HepG2 (cell line): ENCODE data around the gene INTS2. TPM values are rescaled to one million over a fixed set of nuclear protein-coding genes. Genes with fewer than 3 reads are reported as not detected.

Source experiments
- ATAC-seq: fragments of 200-7000 bp; cut with Tn5 transposase; 3 replicates; pipeline ENCODE4 v1.9.1; 2020; ENCODE audit warnings: mild to moderate bottlenecking, moderate library complexity
- BruUV-seq: library from RNA; stranded (reverse); fragments of 400-500 nt; replicated peaks from 2 replicates; lab custom pipeline; 2021; lab: Mats Ljungman, UMichigan
- CTCF ChIA-PET: fragments of 300-600 bp; formaldehyde crosslinking; extraction: SDS; loops from one replicate; lab custom pipeline; 2021; ENCODE audit warnings: low total read pairs, inconsistent platforms, low intra/inter-chr PET ratio; lab: Yijun Ruan, JAX
- POLR2A ChIA-PET: fragments of 350-600 bp; sonication (Branson Sonifier 250); formaldehyde crosslinking; loops from one replicate; lab custom pipeline; 2020; ENCODE audit warnings: antibody characterized with exemption, inconsistent platforms; lab: Yijun Ruan, JAX
- DNase-seq: peaks from one replicate; pipeline ENCODE4 v3.0.0-alpha.2; 2015; ENCODE audit warnings: low spot score
- FAIRE-seq: peaks from 3 replicates; lab custom pipeline; 2011; peaks lifted over from hg19 to GRCh38; lab: Jason Lieb, UNC
- H2AFZ ChIP-seq: one replicate; pipeline ENCODE4 v1.6.1; 2011; ENCODE audit warnings: low read length, inconsistent platforms
- H3K27ac ChIP-seq: fragments of 300-600 bp; 3 replicates; pipeline ENCODE4 v1.8.0; 2011; ENCODE audit warnings: mixed run types, mild to moderate bottlenecking, mixed read lengths, low read length, inconsistent platforms; ENCODE audit not compliant: insufficient read depth; ENCODE audit errors: extremely low read length
- H3K27me3 ChIP-seq, 2 experiments: fragments of 200-600 bp in 1 of 2; 2 replicates in 1 of 2; 3 replicates in 1 of 2; pipeline versions ENCODE4 v1.6.0 to v1.8.0; 2011; ENCODE audit warnings: low read length in 2 of 2, mild to moderate bottlenecking in 2 of 2, moderate library complexity in 2 of 2, inconsistent platforms in 1 of 2; ENCODE audit not compliant: insufficient read depth in 2 of 2, control insufficient read depth in 1 of 2
- H3K36me3 ChIP-seq, 2 experiments: fragments of 200-600 bp in 1 of 2; replicated peaks in 1 of 2; 2 replicates in 1 of 2; 3 replicates in 1 of 2; pipeline versions ENCODE4 v1.5.1 to v1.8.0; 2011; ENCODE audit warnings: low read length in 2 of 2, inconsistent platforms in 1 of 2; ENCODE audit not compliant: insufficient read depth in 2 of 2, control insufficient read depth in 1 of 2
- H3K4me1 ChIP-seq: 2 replicates; pipeline ENCODE4 v1.5.1; 2012; ENCODE audit warnings: low read length, inconsistent platforms; ENCODE audit not compliant: insufficient read depth
- H3K4me2 ChIP-seq: 2 replicates; pipeline ENCODE4 v1.6.0; 2011; ENCODE audit warnings: low read depth, low read length, inconsistent platforms
- H3K4me3 ChIP-seq, 3 experiments: fragments of 200-600 bp in 1 of 3; sonication (generic), shearing (Covaris generic) in 1 of 3; replicated peaks in 1 of 3; 2 replicates each; pipeline ENCODE4 v1.5.1; 2011 to 2016; ENCODE audit warnings: low read length in 3 of 3, inconsistent platforms in 2 of 3, low read depth in 2 of 3, mild to moderate bottlenecking in 2 of 3, control low read depth in 1 of 3, mixed read lengths in 1 of 3; ENCODE audit not compliant: insufficient read depth in 1 of 3
- H3K79me2 ChIP-seq: one replicate; pipeline ENCODE4 v1.6.1; 2011; ENCODE audit warnings: low read length, inconsistent platforms; ENCODE audit not compliant: insufficient read depth
- H3K9ac ChIP-seq: 2 replicates; pipeline ENCODE4 v1.6.0; 2011; ENCODE audit warnings: mild to moderate bottlenecking, low read depth, low read length, inconsistent platforms; ENCODE audit not compliant: insufficient read depth
- H3K9me3 ChIP-seq: 2 replicates; pipeline ENCODE4 v1.5.1; 2012; ENCODE audit warnings: mild to moderate bottlenecking, low read length
- H4K20me1 ChIP-seq: 2 replicates; pipeline ENCODE4 v1.6.0; 2011; ENCODE audit warnings: inconsistent platforms, mild to moderate bottlenecking, low read length, moderate library complexity; ENCODE audit not compliant: insufficient read depth
- ATF7-NPFF ChIP-seq: sonication (generic); formaldehyde crosslinking; IDR thresholded peaks from 2 replicates; pipeline ENCODE4 v1.8.1; 2023; ENCODE audit warnings: mild to moderate bottlenecking, low read depth, missing genetic modification reagents, moderate library complexity
- GFI1 ChIP-seq: sonication (generic); formaldehyde crosslinking; IDR thresholded peaks from 2 replicates; pipeline ENCODE4 v1.5.0; 2020; ENCODE audit warnings: missing genetic modification reagents, mild to moderate bottlenecking, borderline replicate concordance
- IRX3 ChIP-seq: sonication (generic); formaldehyde crosslinking; IDR thresholded peaks from 2 replicates; pipeline ENCODE4 v1.8.1; 2023; ENCODE audit warnings: mild to moderate bottlenecking, low read depth, missing genetic modification reagents, borderline replicate concordance
- ZFY ChIP-seq: sonication (generic); formaldehyde crosslinking; IDR thresholded peaks from 2 replicates; pipeline ENCODE4 v1.4.0; 2020; ENCODE audit warnings: missing genetic modification reagents
- ZNF468 ChIP-seq: sonication (generic); formaldehyde crosslinking; IDR thresholded peaks from 2 replicates; pipeline ENCODE4 v1.8.0; 2022; ENCODE audit warnings: mild to moderate bottlenecking, moderate library complexity, missing genetic modification reagents
- WGBS: methylation state at CpG from one replicate; pipeline ENCODE4 v1.1.6; 2017; ENCODE audit warnings: low lambda C conversion rate; 5-methylcytosine and 5-hydroxymethylcytosine counted together
- in situ Hi-C: cut with HindIII; loops from 2 replicates; pipeline ENCODE4 v1.10.0; 2017; ENCODE audit warnings: low pct_unique_long_range_greater_than_20kb; ENCODE audit not compliant: extremely low pct_ligation_motif_present
- intact Hi-C: fragments of 100-400 bp; cut with micrococcal nuclease; formaldehyde crosslinking; loops from one replicate; pipeline ENCODE4 v1.10.0; 2022; ENCODE audit not compliant: unreplicated experiment
- polyA plus RNA-seq, 8 experiments: library from polyadenylated mRNA; depleted of rRNA in 3 of 8; stranded (reverse) in 7 of 8; unstranded in 1 of 8; fragments of >200 nt; fragmentation: Illumina TruSeq in 4 of 8; extraction: Trizol in 4 of 8; gene quantifications; 2 replicates each; pipeline versions ENCODE4 v1.2.1 to v1.2.3, GENCODE V29; 2011 to 2016; ENCODE audit warnings: low read depth in 4 of 8, missing spikeins in 1 of 8, mixed read lengths in 1 of 8; ENCODE audit not compliant: insufficient read depth in 1 of 8
- total RNA-seq, 5 experiments: library from RNA; depleted of rRNA; stranded (reverse); fragments of >200 nt; fragmentation: Illumina TruSeq; extraction: Trizol; gene quantifications; 2 replicates each; pipeline ENCODE4 v1.2.3, GENCODE V29; 2016; ENCODE audit warnings: low read depth in 1 of 5
- TF ChIP-seq, protein P1 (sequence below): sonication (generic); formaldehyde crosslinking; IDR thresholded peaks from 2 replicates; pipeline ENCODE4 v1.4.0; 2020; ENCODE audit warnings: missing genetic modification reagents, low read depth, mild to moderate bottlenecking, borderline replicate concordance
- TF ChIP-seq, protein P2 (sequence below): sonication (generic); formaldehyde crosslinking; conservative IDR thresholded peaks from 2 replicates; pipeline ENCODE4 v1.8.0; 2022; ENCODE audit warnings: missing genetic modification reagents
- TF ChIP-seq, protein P3 (sequence below): fragments of 450-650 bp; IDR thresholded peaks from 2 replicates; pipeline ENCODE4 v1.6.1; 2017
- TF ChIP-seq, protein P4 (sequence below): sonication (generic); formaldehyde crosslinking; IDR thresholded peaks from 2 replicates; pipeline ENCODE4 v1.5.0; 2020; ENCODE audit warnings: mild to moderate bottlenecking, missing genetic modification reagents, borderline replicate concordance

INTS2 gene
- total and polyA plus RNA-seq, 2 of the 13 experiments (the other 11 are each of a cell fraction or from before 2014, with no cell fraction given), result 20.5 to 30.2 TPM

DNA sequence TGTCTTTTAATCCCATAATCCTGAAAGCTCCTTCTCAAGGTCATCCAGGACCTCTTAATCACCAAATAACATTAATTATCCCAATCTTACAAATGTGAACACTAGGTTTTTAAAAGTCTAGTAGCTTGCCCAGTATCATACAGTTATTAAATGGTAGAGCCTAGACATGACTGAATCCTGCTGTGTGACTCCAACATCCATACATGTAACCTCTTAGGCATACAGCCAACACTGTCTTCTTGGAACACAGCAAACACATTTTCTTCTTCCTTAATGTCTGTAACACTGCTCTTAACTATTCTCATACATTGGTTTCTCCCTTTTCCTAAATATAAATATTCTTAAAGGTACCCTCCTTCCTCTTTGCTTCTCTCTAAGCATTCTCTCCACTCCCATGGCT lies 78.1 kb downstream of the INTS2 start:
- no peak overlapping the region for H3K27ac ChIP-seq
- no peaks in the 10 kb centered on the region for H3K79me2 ChIP-seq
- no peak overlapping the region for H2AFZ ChIP-seq
- H3K4me2 ChIP-seq, result no peak overlapping the region
- no peak for FAIRE-seq
- no peak for DNase-seq
- ATAC-seq, result no peak
- CTCF ChIA-PET, result no interaction called here
- no peak overlapping the region for H3K9ac ChIP-seq
- peaks cover 9 to 41% of the 10 kb centered on the region in 2 experiments for H3K36me3 ChIP-seq
- no peaks in the 10 kb centered on the region for H3K4me1 ChIP-seq
- POLR2A ChIA-PET, result no interaction called here
- H3K9me3 ChIP-seq, result no peaks in the 10 kb centered on the region
- in situ Hi-C loops, result loop anchor here (25.0 kb wide), 1 partner anchor 837 kb away; no protein-coding TSS in a partner anchor
- intact Hi-C loops, result no loop called here
- TF ChIP-seq IRX3 (CRISPR knock-in tag) (no peak), ZNF468 (no peak), GFI1 (CRISPR knock-in tag) (no peak), ATF7-NPFF (CRISPR knock-in tag) (no peak)
- TF ChIP-seq, protein P1, sequence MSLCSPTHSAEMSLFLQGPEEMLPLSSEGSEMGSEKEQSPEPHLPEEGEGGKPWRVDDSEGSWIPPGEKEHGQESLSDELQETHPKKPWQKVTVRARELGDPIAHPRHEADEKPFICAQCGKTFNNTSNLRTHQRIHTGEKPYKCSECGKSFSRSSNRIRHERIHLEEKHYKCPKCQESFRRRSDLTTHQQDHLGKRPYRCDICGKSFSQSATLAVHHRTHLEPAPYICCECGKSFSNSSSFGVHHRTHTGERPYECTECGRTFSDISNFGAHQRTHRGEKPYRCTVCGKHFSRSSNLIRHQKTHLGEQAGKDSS, result no peak
- TF ChIP-seq, all 625 proteins: peak for 0
- no TSS peak for BruUV-seq
- no peak overlapping the region for H3K4me3 ChIP-seq
- no peaks in the 10 kb centered on the region for H3K27me3 ChIP-seq
- H4K20me1 ChIP-seq, result no peaks in the 10 kb centered on the region

DNA sequence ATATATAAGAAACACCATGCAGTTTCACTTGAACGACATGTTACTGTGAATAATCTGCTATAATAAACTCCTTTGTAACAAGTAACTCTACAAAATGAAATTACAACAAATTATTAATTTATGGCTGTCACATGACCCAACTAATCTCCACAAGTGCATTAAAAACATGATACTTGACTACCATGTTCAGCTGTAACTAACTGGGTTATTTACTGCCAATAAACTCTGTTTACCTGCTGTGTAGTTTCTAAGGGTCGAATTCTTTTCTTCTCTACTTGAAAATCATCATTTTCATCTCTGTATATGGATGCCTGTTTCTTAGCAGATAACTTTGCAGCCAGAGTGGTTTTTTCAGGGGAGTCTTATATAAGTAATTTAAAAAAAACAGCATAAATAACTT lies 78.9 kb downstream of the INTS2 start:
- no peak for FAIRE-seq
- H3K79me2 ChIP-seq, result no peaks in the 10 kb centered on the region
- no peak overlapping the region for H3K9ac ChIP-seq
- H3K4me1 ChIP-seq, result no peaks in the 10 kb centered on the region
- no peak overlapping the region for H2AFZ ChIP-seq
- no peak overlapping the region for H3K4me3 ChIP-seq
- DNase-seq, result no peak
- BruUV-seq, result no TSS peak
- 91% methylated on average over 2 of the region's 2 CpGs for WGBS
- peaks cover 11 to 34% of the 10 kb centered on the region in 2 experiments for H3K36me3 ChIP-seq
- H3K27ac ChIP-seq, result no peak overlapping the region
- no peaks in the 10 kb centered on the region for H4K20me1 ChIP-seq
- intact Hi-C loops (no loop called here), in situ Hi-C loops (loop anchor here (25.0 kb wide), 1 partner anchor 837 kb away; no protein-coding TSS in a partner anchor)
- H3K4me2 ChIP-seq, result no peak overlapping the region
- no peak for ATAC-seq
- no peaks in the 10 kb centered on the region for H3K27me3 ChIP-seq
- ChIA-PET POLR2A (no interaction called here), CTCF (no interaction called here)
- no peaks in the 10 kb centered on the region for H3K9me3 ChIP-seq
- no peak for TF ChIP-seq ZFY (CRISPR knock-in tag)
- TF ChIP-seq, protein P2, sequence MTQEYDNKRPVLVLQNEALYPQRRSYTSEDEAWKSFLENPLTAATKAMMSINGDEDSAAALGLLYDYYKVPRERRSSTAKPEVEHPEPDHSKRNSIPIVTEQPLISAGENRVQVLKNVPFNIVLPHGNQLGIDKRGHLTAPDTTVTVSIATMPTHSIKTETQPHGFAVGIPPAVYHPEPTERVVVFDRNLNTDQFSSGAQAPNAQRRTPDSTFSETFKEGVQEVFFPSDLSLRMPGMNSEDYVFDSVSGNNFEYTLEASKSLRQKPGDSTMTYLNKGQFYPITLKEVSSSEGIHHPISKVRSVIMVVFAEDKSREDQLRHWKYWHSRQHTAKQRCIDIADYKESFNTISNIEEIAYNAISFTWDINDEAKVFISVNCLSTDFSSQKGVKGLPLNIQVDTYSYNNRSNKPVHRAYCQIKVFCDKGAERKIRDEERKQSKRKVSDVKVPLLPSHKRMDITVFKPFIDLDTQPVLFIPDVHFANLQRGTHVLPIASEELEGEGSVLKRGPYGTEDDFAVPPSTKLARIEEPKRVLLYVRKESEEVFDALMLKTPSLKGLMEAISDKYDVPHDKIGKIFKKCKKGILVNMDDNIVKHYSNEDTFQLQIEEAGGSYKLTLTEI (CRISPR knock-in tag), result no peak
- TF ChIP-seq, protein P3, sequence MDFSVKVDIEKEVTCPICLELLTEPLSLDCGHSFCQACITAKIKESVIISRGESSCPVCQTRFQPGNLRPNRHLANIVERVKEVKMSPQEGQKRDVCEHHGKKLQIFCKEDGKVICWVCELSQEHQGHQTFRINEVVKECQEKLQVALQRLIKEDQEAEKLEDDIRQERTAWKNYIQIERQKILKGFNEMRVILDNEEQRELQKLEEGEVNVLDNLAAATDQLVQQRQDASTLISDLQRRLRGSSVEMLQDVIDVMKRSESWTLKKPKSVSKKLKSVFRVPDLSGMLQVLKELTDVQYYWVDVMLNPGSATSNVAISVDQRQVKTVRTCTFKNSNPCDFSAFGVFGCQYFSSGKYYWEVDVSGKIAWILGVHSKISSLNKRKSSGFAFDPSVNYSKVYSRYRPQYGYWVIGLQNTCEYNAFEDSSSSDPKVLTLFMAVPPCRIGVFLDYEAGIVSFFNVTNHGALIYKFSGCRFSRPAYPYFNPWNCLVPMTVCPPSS, result no peak
- TF ChIP-seq, protein P4, sequence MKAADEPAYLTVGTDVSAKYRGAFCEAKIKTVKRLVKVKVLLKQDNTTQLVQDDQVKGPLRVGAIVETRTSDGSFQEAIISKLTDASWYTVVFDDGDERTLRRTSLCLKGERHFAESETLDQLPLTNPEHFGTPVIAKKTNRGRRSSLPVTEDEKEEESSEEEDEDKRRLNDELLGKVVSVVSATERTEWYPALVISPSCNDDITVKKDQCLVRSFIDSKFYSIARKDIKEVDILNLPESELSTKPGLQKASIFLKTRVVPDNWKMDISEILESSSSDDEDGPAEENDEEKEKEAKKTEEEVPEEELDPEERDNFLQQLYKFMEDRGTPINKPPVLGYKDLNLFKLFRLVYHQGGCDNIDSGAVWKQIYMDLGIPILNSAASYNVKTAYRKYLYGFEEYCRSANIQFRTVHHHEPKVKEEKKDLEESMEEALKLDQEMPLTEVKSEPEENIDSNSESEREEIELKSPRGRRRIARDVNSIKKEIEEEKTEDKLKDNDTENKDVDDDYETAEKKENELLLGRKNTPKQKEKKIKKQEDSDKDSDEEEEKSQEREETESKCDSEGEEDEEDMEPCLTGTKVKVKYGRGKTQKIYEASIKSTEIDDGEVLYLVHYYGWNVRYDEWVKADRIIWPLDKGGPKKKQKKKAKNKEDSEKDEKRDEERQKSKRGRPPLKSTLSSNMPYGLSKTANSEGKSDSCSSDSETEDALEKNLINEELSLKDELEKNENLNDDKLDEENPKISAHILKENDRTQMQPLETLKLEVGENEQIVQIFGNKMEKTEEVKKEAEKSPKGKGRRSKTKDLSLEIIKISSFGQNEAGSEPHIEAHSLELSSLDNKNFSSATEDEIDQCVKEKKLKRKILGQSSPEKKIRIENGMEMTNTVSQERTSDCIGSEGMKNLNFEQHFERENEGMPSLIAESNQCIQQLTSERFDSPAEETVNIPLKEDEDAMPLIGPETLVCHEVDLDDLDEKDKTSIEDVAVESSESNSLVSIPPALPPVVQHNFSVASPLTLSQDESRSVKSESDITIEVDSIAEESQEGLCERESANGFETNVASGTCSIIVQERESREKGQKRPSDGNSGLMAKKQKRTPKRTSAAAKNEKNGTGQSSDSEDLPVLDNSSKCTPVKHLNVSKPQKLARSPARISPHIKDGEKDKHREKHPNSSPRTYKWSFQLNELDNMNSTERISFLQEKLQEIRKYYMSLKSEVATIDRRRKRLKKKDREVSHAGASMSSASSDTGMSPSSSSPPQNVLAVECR (CRISPR knock-in tag), result no peak
